HEK293 (cell line): ENCODE measurements around the gene SNX15.

Experiments used
- GLIS1 ChIP-seq: fragments of 450-650 bp; formaldehyde crosslinking; IDR thresholded peaks from 2 replicates; pipeline ENCODE4 v1.5.1; 2016; ENCODE audit warnings: missing biosample characterization, missing genetic modification characterization
- KLF8 ChIP-seq: fragments of 450-650 bp; formaldehyde crosslinking; IDR thresholded peaks from 2 replicates; pipeline ENCODE4 v1.5.1; 2016; ENCODE audit warnings: missing biosample characterization, missing genetic modification characterization
- SETDB1 ChIP-seq: IDR thresholded peaks from one replicate; pipeline ENCODE4 v1.6.1; 2017; ENCODE audit warnings: mild to moderate bottlenecking, low read length, moderate library complexity, mixed read lengths; ENCODE audit not compliant: insufficient read length
- SP3 ChIP-seq: fragments of 450-650 bp; formaldehyde crosslinking; IDR thresholded peaks from 2 replicates; pipeline ENCODE4 v1.5.1; 2016; ENCODE audit warnings: missing biosample characterization, missing genetic modification characterization
- TRIM28 ChIP-seq: IDR thresholded peaks from 2 replicates; pipeline ENCODE4 v1.6.1; 2011; ENCODE audit warnings: low read length, control low read depth, borderline replicate concordance
- WT1 ChIP-seq: fragments of 450-650 bp; formaldehyde crosslinking; IDR thresholded peaks from 2 replicates; pipeline ENCODE4 v1.5.1; 2016; ENCODE audit warnings: missing biosample characterization, missing genetic modification characterization
- ZBTB21 ChIP-seq: fragments of 450-650 bp; formaldehyde crosslinking; IDR thresholded peaks from 2 replicates; pipeline ENCODE4 v1.5.1; 2017; ENCODE audit warnings: missing biosample characterization, missing genetic modification characterization
- ZBTB7A ChIP-seq: fragments of 450-650 bp; formaldehyde crosslinking; IDR thresholded peaks from 2 replicates; pipeline ENCODE4 v1.5.1; 2016; ENCODE audit warnings: low read depth, missing biosample characterization, missing genetic modification characterization
- ZEB2 ChIP-seq: fragments of 450-650 bp; formaldehyde crosslinking; IDR thresholded peaks from 2 replicates; pipeline ENCODE4 v1.5.1; 2016; ENCODE audit warnings: missing biosample characterization, missing genetic modification characterization
- ZFP3 ChIP-seq: fragments of 450-650 bp; formaldehyde crosslinking; IDR thresholded peaks from 2 replicates; pipeline ENCODE4 v1.5.1; 2016; ENCODE audit warnings: low read depth, missing biosample characterization, missing genetic modification characterization
- ZNF112 ChIP-seq: fragments of 450-650 bp; formaldehyde crosslinking; IDR thresholded peaks from 2 replicates; pipeline ENCODE4 v1.5.0; 2017; ENCODE audit warnings: missing biosample characterization, missing genetic modification characterization
- ZNF184 ChIP-seq: fragments of 450-650 bp; IDR thresholded peaks from 2 replicates; pipeline ENCODE4 v1.5.1; 2018; ENCODE audit warnings: missing biosample characterization, mild to moderate bottlenecking, missing genetic modification characterization
- ZNF2 ChIP-seq: fragments of 450-650 bp; formaldehyde crosslinking; IDR thresholded peaks from 2 replicates; pipeline ENCODE4 v1.5.1; 2016; ENCODE audit warnings: missing biosample characterization, missing genetic modification characterization
- ZNF211 ChIP-seq: fragments of 450-650 bp; formaldehyde crosslinking; IDR thresholded peaks from 2 replicates; pipeline ENCODE4 v1.5.1; 2016; ENCODE audit warnings: low read depth, missing biosample characterization, missing genetic modification characterization
- ZNF354C ChIP-seq: fragments of 450-650 bp; formaldehyde crosslinking; IDR thresholded peaks from 2 replicates; pipeline ENCODE4 v1.5.1; 2016; ENCODE audit warnings: missing biosample characterization, missing genetic modification characterization, low read depth, borderline replicate concordance
- ZNF394 ChIP-seq: fragments of 450-650 bp; formaldehyde crosslinking; IDR thresholded peaks from 2 replicates; pipeline ENCODE4 v1.5.1; 2016; ENCODE audit warnings: missing biosample characterization, missing genetic modification characterization, mild to moderate bottlenecking, moderate library complexity, borderline replicate concordance
- ZNF621 ChIP-seq: fragments of 450-650 bp; formaldehyde crosslinking; IDR thresholded peaks from 2 replicates; pipeline ENCODE4 v1.5.1; 2017; ENCODE audit warnings: missing biosample characterization, missing genetic modification characterization
- ZNF626 ChIP-seq: fragments of 450-650 bp; sonication (Bioruptor Pico); formaldehyde crosslinking; IDR thresholded peaks from 2 replicates; pipeline ENCODE4 v1.5.1; 2018; ENCODE audit warnings: missing biosample characterization, missing genetic modification characterization, inconsistent platforms
- ZNF777 ChIP-seq: fragments of 450-650 bp; formaldehyde crosslinking; IDR thresholded peaks from 2 replicates; pipeline ENCODE4 v1.5.1; 2017; ENCODE audit warnings: missing biosample characterization, missing genetic modification characterization, borderline replicate concordance
- ZNF792 ChIP-seq: fragments of 450-650 bp; formaldehyde crosslinking; IDR thresholded peaks from 2 replicates; pipeline ENCODE4 v1.5.1; 2016; ENCODE audit warnings: missing biosample characterization, missing genetic modification characterization
- ZNF830 ChIP-seq: fragments of 450-650 bp; IDR thresholded peaks from 2 replicates; pipeline ENCODE4 v1.5.0; 2018; ENCODE audit warnings: missing biosample characterization, missing genetic modification characterization, low read depth, mild to moderate bottlenecking, moderate library complexity
- TF ChIP-seq, protein P1 (sequence below): fragments of 450-650 bp; formaldehyde crosslinking; conservative IDR thresholded peaks from 2 replicates; pipeline ENCODE4 v1.5.1; 2016; ENCODE audit warnings: low read depth, missing biosample characterization, missing genetic modification characterization
- TF ChIP-seq, protein P2 (sequence below): fragments of 450-650 bp; formaldehyde crosslinking; IDR thresholded peaks from 2 replicates; pipeline ENCODE4 v1.5.1; 2016; ENCODE audit warnings: missing biosample characterization, missing genetic modification characterization
- TF ChIP-seq, protein P3 (sequence below): fragments of 450-650 bp; formaldehyde crosslinking; IDR thresholded peaks from 2 replicates; pipeline ENCODE4 v1.5.1; 2017; ENCODE audit warnings: missing biosample characterization, missing genetic modification characterization
- TF ChIP-seq, protein P4 (sequence below): fragments of 450-650 bp; formaldehyde crosslinking; IDR thresholded peaks from 2 replicates; pipeline ENCODE4 v1.5.1; 2016; ENCODE audit warnings: missing biosample characterization, missing genetic modification characterization
- TF ChIP-seq, protein P5 (sequence below): fragments of 450-650 bp; formaldehyde crosslinking; conservative IDR thresholded peaks from 2 replicates; pipeline ENCODE4 v1.5.1; 2016; ENCODE audit warnings: low read depth, missing biosample characterization, missing genetic modification characterization

Gene SNX15

DNA sequence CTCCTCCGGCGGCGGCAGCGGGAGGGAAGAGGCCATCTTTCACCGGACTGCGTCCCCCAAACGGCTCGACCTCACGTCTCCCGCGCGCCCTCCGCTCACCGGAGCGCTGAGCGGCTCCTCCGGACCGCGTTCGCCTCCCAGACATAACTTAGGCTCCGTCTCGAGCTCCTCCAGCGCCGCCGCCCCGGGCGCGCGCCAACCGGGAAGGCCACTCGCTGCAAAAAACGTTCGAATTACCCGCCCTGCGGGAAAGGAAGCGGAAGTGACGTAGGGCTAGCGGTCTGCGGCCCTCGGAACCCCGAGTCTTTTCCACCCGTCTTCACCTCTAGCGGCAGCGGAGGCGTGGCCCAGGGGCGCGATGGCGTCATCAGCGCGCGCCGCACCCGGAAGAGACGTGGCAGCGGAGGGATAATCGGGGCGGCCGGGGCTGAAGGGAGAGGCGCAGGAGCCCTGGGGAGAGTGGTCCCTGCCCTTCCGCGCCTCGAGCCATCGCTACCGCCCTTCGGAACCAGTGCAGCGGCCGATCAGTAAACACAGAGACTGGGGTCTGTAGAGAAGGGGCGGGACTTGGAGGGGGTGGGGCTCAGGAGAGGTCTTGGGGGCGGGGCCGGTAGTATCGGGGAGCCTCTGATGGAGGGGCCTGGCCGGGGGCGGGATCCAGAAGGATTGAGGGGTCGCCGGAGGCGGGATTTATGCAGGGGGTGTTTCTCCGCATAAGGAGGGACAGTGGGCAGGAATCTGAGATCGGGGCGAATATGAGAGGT lies 56.8 kb downstream of the SNX15 start, which contains the start of the genes CDCA5 and ZFPL1 (continued):
- TF ChIP-seq ZNF394 (peak; percentile 19; the same call in 1 of the 2 replicates), SETDB1 (no peak), ZNF777 (tag by site-specific recombination) (no peak), ZNF112 (tag by site-specific recombination) (no peak), ZEB2 (tag by site-specific recombination) (peak; percentile 81; the same call in 1 of the 2 replicates), TRIM28 (no peak), ZNF354C (tag by site-specific recombination) (no peak), ZBTB7A (tag by site-specific recombination) (0 out of 2 replicates have a peak, but pooled peaks have one; percentile 12), WT1 (tag by site-specific recombination) (no peak; the same call in 1 of the 2 replicates), KLF8 (peak; percentile 94), ZNF830 (tag by site-specific recombination) (no peak), ZNF792 (no peak), ZNF626 (tag by site-specific recombination) (no peak), ZNF621 (no peak), GLIS1 (tag by site-specific recombination) (peak; percentile 23; the same call in 1 of the 2 replicates), ZNF184 (tag by site-specific recombination) (no peak), ZNF211 (tag by site-specific recombination) (no peak), ZFP3 (tag by site-specific recombination) (no peak), ZBTB21 (peak; percentile 87), ZNF2 (peak; percentile 73; the same call in 1 of the 2 replicates), SP3 (tag by site-specific recombination) (peak; percentile 97)
- TF ChIP-seq, protein P1, sequence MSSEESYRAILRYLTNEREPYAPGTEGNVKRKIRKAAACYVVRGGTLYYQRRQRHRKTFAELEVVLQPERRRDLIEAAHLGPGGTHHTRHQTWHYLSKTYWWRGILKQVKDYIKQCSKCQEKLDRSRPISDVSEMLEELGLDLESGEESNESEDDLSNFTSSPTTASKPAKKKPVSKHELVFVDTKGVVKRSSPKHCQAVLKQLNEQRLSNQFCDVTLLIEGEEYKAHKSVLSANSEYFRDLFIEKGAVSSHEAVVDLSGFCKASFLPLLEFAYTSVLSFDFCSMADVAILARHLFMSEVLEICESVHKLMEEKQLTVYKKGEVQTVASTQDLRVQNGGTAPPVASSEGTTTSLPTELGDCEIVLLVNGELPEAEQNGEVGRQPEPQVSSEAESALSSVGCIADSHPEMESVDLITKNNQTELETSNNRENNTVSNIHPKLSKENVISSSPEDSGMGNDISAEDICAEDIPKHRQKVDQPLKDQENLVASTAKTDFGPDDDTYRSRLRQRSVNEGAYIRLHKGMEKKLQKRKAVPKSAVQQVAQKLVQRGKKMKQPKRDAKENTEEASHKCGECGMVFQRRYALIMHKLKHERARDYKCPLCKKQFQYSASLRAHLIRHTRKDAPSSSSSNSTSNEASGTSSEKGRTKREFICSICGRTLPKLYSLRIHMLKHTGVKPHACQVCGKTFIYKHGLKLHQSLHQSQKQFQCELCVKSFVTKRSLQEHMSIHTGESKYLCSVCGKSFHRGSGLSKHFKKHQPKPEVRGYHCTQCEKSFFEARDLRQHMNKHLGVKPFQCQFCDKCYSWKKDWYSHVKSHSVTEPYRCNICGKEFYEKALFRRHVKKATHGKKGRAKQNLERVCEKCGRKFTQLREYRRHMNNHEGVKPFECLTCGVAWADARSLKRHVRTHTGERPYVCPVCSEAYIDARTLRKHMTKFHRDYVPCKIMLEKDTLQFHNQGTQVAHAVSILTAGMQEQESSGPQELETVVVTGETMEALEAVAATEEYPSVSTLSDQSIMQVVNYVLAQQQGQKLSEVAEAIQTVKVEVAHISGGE: peak; percentile 95
- TF ChIP-seq, protein P2, sequence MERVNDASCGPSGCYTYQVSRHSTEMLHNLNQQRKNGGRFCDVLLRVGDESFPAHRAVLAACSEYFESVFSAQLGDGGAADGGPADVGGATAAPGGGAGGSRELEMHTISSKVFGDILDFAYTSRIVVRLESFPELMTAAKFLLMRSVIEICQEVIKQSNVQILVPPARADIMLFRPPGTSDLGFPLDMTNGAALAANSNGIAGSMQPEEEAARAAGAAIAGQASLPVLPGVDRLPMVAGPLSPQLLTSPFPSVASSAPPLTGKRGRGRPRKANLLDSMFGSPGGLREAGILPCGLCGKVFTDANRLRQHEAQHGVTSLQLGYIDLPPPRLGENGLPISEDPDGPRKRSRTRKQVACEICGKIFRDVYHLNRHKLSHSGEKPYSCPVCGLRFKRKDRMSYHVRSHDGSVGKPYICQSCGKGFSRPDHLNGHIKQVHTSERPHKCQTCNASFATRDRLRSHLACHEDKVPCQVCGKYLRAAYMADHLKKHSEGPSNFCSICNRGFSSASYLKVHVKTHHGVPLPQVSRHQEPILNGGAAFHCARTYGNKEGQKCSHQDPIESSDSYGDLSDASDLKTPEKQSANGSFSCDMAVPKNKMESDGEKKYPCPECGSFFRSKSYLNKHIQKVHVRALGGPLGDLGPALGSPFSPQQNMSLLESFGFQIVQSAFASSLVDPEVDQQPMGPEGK (tag by site-specific recombination): no peak
- TF ChIP-seq, protein P3, sequence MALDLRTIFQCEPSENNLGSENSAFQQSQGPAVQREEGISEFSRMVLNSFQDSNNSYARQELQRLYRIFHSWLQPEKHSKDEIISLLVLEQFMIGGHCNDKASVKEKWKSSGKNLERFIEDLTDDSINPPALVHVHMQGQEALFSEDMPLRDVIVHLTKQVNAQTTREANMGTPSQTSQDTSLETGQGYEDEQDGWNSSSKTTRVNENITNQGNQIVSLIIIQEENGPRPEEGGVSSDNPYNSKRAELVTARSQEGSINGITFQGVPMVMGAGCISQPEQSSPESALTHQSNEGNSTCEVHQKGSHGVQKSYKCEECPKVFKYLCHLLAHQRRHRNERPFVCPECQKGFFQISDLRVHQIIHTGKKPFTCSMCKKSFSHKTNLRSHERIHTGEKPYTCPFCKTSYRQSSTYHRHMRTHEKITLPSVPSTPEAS (tag by site-specific recombination): no peak
- TF ChIP-seq, protein P4, sequence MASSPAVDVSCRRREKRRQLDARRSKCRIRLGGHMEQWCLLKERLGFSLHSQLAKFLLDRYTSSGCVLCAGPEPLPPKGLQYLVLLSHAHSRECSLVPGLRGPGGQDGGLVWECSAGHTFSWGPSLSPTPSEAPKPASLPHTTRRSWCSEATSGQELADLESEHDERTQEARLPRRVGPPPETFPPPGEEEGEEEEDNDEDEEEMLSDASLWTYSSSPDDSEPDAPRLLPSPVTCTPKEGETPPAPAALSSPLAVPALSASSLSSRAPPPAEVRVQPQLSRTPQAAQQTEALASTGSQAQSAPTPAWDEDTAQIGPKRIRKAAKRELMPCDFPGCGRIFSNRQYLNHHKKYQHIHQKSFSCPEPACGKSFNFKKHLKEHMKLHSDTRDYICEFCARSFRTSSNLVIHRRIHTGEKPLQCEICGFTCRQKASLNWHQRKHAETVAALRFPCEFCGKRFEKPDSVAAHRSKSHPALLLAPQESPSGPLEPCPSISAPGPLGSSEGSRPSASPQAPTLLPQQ: peak; percentile 65; the same call in 1 of the 2 replicates
- TF ChIP-seq, protein P5, sequence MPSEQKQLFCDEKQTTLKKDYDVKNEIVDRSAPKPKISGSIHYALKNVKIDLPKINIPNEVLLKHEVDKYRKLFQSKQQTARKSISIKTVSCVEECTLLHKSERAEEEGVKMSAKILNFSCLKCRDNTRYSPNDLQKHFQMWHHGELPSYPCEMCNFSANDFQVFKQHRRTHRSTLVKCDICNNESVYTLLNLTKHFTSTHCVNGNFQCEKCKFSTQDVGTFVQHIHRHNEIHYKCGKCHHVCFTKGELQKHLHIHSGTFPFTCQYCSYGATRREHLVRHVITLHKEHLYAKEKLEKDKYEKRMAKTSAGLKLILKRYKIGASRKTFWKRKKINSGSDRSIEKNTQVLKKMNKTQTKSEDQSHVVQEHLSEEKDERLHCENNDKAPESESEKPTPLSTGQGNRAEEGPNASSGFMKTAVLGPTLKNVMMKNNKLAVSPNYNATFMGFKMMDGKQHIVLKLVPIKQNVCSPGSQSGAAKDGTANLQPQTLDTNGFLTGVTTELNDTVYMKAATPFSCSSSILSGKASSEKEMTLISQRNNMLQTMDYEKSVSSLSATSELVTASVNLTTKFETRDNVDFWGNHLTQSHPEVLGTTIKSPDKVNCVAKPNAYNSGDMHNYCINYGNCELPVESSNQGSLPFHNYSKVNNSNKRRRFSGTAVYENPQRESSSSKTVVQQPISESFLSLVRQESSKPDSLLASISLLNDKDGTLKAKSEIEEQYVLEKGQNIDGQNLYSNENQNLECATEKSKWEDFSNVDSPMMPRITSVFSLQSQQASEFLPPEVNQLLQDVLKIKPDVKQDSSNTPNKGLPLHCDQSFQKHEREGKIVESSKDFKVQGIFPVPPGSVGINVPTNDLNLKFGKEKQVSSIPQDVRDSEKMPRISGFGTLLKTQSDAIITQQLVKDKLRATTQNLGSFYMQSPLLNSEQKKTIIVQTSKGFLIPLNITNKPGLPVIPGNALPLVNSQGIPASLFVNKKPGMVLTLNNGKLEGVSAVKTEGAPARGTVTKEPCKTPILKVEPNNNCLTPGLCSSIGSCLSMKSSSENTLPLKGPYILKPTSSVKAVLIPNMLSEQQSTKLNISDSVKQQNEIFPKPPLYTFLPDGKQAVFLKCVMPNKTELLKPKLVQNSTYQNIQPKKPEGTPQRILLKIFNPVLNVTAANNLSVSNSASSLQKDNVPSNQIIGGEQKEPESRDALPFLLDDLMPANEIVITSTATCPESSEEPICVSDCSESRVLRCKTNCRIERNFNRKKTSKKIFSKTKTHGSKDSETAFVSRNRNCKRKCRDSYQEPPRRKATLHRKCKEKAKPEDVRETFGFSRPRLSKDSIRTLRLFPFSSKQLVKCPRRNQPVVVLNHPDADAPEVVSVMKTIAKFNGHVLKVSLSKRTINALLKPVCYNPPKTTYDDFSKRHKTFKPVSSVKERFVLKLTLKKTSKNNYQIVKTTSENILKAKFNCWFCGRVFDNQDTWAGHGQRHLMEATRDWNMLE (tag by site-specific recombination): peak; percentile 51; the same call in 1 of the 2 replicates
